Naive thymus-derived CD8-positive, alpha-beta T cell (primary cell): ENCODE results near the gene GSTT4. TPM values are rescaled to one million over a fixed set of nuclear protein-coding genes. Genes with fewer than 3 reads are reported as not detected.
A peak's percentile ranks its signal among the peaks of the same experiment; 100 is the strongest.

Experiments used
- ATAC-seq, 2 donors: fragments of 150-1000 bp; cut with Tn5 transposase in 1 of 2; sonication (Bioruptor Pico), chemical (Tn5 transposase) in 1 of 2; 1 replicate in 1 of 2; 2 replicates in 1 of 2; pipeline ENCODE4 v1.10.0; 2021; ENCODE audit warnings: mild to moderate bottlenecking in 2 of 2, moderate library complexity in 2 of 2
- POLR2A ChIA-PET: fragments of 350-600 bp; sonication (Branson Sonifier 250); formaldehyde crosslinking; loops from one replicate; lab custom pipeline; 2021; ENCODE audit warnings: antibody characterized with exemption; lab: Charles Lee
- DNase-seq, 10 donors: peaks; one replicate each; pipeline versions ENCODE4 v3.0.0 to v3.0.0-alpha.2; 2020 to 2022
- H3K27ac Mint-ChIP-seq, 10 donors: one replicate each; pipeline ENCODE4 v1.8.0; 2020 to 2022; ENCODE audit warnings: mild to moderate bottlenecking in 10 of 10, mixed read lengths in 10 of 10, moderate library complexity in 4 of 10, inconsistent platforms in 1 of 10
- H3K27me3 Mint-ChIP-seq, 5 donors: one replicate each; pipeline ENCODE4 v1.8.0; 2021 to 2022; ENCODE audit warnings: mixed read lengths in 5 of 5
- H3K36me3 Mint-ChIP-seq, 3 donors: one replicate each; pipeline ENCODE4 v1.8.0; 2020 to 2022; ENCODE audit warnings: mixed read lengths in 3 of 3, mild to moderate bottlenecking in 2 of 3, inconsistent platforms in 1 of 3
- H3K4me1 Mint-ChIP-seq, 4 donors: one replicate each; pipeline ENCODE4 v1.8.0; 2021 to 2022; ENCODE audit warnings: mixed read lengths in 4 of 4
- H3K4me3 Mint-ChIP-seq, 10 donors: one replicate each; pipeline ENCODE4 v1.8.0; 2020 to 2022; ENCODE audit warnings: mild to moderate bottlenecking in 10 of 10, mixed read lengths in 10 of 10, moderate library complexity in 6 of 10, inconsistent platforms in 1 of 10
- H3K9me3 Mint-ChIP-seq, 9 donors: one replicate each; pipeline ENCODE4 v1.8.0; 2020 to 2022; ENCODE audit warnings: mixed read lengths in 9 of 9, mild to moderate bottlenecking in 3 of 9, inconsistent platforms in 1 of 9, moderate library complexity in 1 of 9
- polyA plus RNA-seq, 3 donors: library from polyadenylated mRNA; unstranded; fragments of 300-500 nt; fragmentation: Illumina TruSeq; gene quantifications; one replicate each; pipeline ENCODE4 v1.2.3, GENCODE V29; 2021
- total RNA-seq, 8 experiments: library from RNA in 2 of 8; stranded (reverse) in 2 of 8; gene quantifications; one replicate each; pipeline ENCODE4 v1.2.3 and lab custom pipeline; 2021 to 2026

The GSTT4 gene
- total and polyA plus RNA-seq, 5 experiments from 2014 or later: not detected

GRCh38 chr22:24024354-24024753 is 19.1 kb upstream of the GSTT4 start:
- peaks cover 10 to 64% (median 49%) of the 10 kb centered on the region in 4 donors for H3K4me1 Mint-ChIP-seq
- DNase-seq (no peak), ATAC-seq (no peak)
- H3K27ac Mint-ChIP-seq: peak overlapping the region in 1 of 10 donors; percentile 80
- POLR2A ChIA-PET: no interaction called here
- no peaks in the 10 kb centered on the region for H3K27me3 Mint-ChIP-seq
- H3K9me3 Mint-ChIP-seq: peaks cover 0 to 2% (median 0%) of the 10 kb centered on the region in 9 donors
- peak overlapping the region in 1 of 10 donors; percentile 46 for H3K4me3 Mint-ChIP-seq
- H3K36me3 Mint-ChIP-seq: peaks cover 8 to 44% (median 20%) of the 10 kb centered on the region in 3 donors

GRCh38 chr22:24023204-24023789 is 18.0 kb upstream of the GSTT4 start:
- POLR2A ChIA-PET: interaction anchor here (0.7 kb wide), 1 partner anchor 18 kb away, joined by 4 read pairs; no protein-coding TSS in a partner anchor

GRCh38 chr22:24021304-24021703 is 16.1 kb upstream of the GSTT4 start:
- peaks cover 0 to 2% (median 0%) of the 10 kb centered on the region in 9 donors for H3K9me3 Mint-ChIP-seq
- POLR2A ChIA-PET: no interaction called here
- ATAC-seq: no peak
- H3K27me3 Mint-ChIP-seq: no peaks in the 10 kb centered on the region
- H3K4me1 Mint-ChIP-seq: peaks cover 6 to 57% (median 39%) of the 10 kb centered on the region in 4 donors
- H3K27ac Mint-ChIP-seq: peak overlapping the region in 1 of 10 donors; percentile 28
- H3K4me3 Mint-ChIP-seq: no peak overlapping the region
- no peak for DNase-seq
- peaks cover 16 to 50% (median 25%) of the 10 kb centered on the region in 3 donors for H3K36me3 Mint-ChIP-seq

More at GRCh38 chr22:24023204-24023789, 18.0 kb upstream of the GSTT4 start:
- H3K27ac Mint-ChIP-seq: peak overlapping the region in 4 of 10 donors; percentile 22 to 51 (median 38)
- peaks cover 8 to 48% (median 20%) of the 10 kb centered on the region in 3 donors for H3K36me3 Mint-ChIP-seq
- H3K4me3 Mint-ChIP-seq: peak overlapping the region in 1 of 10 donors; percentile 22
- peaks cover 0 to 2% (median 0%) of the 10 kb centered on the region in 9 donors for H3K9me3 Mint-ChIP-seq
- no peak for DNase-seq
- ATAC-seq: no peak
- H3K4me1 Mint-ChIP-seq: peaks cover 7 to 61% (median 45%) of the 10 kb centered on the region in 4 donors
- no peaks in the 10 kb centered on the region for H3K27me3 Mint-ChIP-seq

GRCh38 chr22:24016156-24016555 is 10.9 kb upstream of the GSTT4 start:
- Mint-ChIP-seq H3K4me3 (no peak overlapping the region), H3K27ac (peak overlapping the region in 1 of 10 donors; percentile 9), H3K36me3 (peaks cover 12 to 25% (median 13%) of the 10 kb centered on the region in 3 donors), H3K9me3 (peaks cover 0 to 2% (median 0%) of the 10 kb centered on the region in 9 donors), H3K4me1 (peaks cover 19 to 52% (median 43%) of the 10 kb centered on the region in 4 donors), H3K27me3 (peaks cover 0 to under 1% (median 0%) of the 10 kb centered on the region in 5 donors)
- ATAC-seq (no peak), DNase-seq (no peak)
- POLR2A ChIA-PET: interaction anchor here (1.0 kb wide), 1 partner anchor 23 kb away, joined by 3 read pairs; no protein-coding TSS in a partner anchor

GRCh38 chr22:24011735-24012068 is 6.4 kb upstream of the GSTT4 start:
- POLR2A ChIA-PET: interaction anchor here (1.3 to 7.1 kb wide), 7 partner anchors 14 to 144 kb away, joined by 3 to 99 read pairs (median 12); partner anchors contain the start of gene MIF
- Mint-ChIP-seq H3K27me3 (peaks cover 0 to 3% (median 0%) of the 10 kb centered on the region in 5 donors), H3K27ac (peak overlapping the region; percentile 70 to 100 (median 97)), H3K4me1 (peaks cover 23 to 44% (median 38%) of the 10 kb centered on the region in 4 donors), H3K36me3 (peaks cover 5 to 8% (median 8%) of the 10 kb centered on the region in 3 donors), H3K4me3 (peak overlapping the region; percentile 93 to 99 (median 96)), H3K9me3 (peaks cover 0 to 3% (median 0%) of the 10 kb centered on the region in 9 donors)
- DNase-seq: peak in 1 of 10 donors; percentile 12
- no peak for ATAC-seq

GRCh38 chr22:24010018-24010391 is 4.8 kb upstream of the GSTT4 start:
- DNase-seq (no peak), ATAC-seq (no peak)
- POLR2A ChIA-PET: interaction anchor here (1.1 to 7.1 kb wide), 6 partner anchors 23 to 259 kb away, joined by 4 to 99 read pairs (median 12); partner anchors contain the start of genes MIF and ZNF70
- peaks cover 23 to 44% (median 35%) of the 10 kb centered on the region in 4 donors for H3K4me1 Mint-ChIP-seq
- H3K9me3 Mint-ChIP-seq: peaks cover 0 to 3% (median 0%) of the 10 kb centered on the region in 9 donors
- H3K4me3 Mint-ChIP-seq: peak overlapping the region in 9 of 10 donors; percentile 3 to 73 (median 66)
- no peaks in the 10 kb centered on the region for H3K36me3 Mint-ChIP-seq
- H3K27ac Mint-ChIP-seq: peak overlapping the region in 9 of 10 donors; percentile 65 to 92 (median 80)
- H3K27me3 Mint-ChIP-seq: peaks cover 0 to 3% (median 0%) of the 10 kb centered on the region in 5 donors

- peak overlapping the region in 6 of 10 donors; percentile 31 to 67 (median 61) for H3K4me3 Mint-ChIP-seq
- no peak for DNase-seq
- peak overlapping the region in 9 of 10 donors; percentile 3 to 92 (median 78) for H3K27ac Mint-ChIP-seq
- H3K9me3 Mint-ChIP-seq: peaks cover 0 to 3% (median 0%) of the 10 kb centered on the region in 9 donors
- POLR2A ChIA-PET: interaction anchor here (2.2 to 7.1 kb wide), 4 partner anchors 23 to 115 kb away, joined by 12 to 99 read pairs (median 18); partner anchors contain the start of gene MIF
- H3K4me1 Mint-ChIP-seq: peaks cover 20 to 38% (median 31%) of the 10 kb centered on the region in 4 donors
- no peak for ATAC-seq
- no peaks in the 10 kb centered on the region for H3K36me3 Mint-ChIP-seq
- peaks cover 0 to 3% (median 0%) of the 10 kb centered on the region in 5 donors for H3K27me3 Mint-ChIP-seq
Observed at GRCh38 chr22:24009227-24010017, 4.2 kb upstream of the GSTT4 start.

- DNase-seq (no peak), ATAC-seq (no peak)
- Mint-ChIP-seq H3K9me3 (peaks cover 0 to 3% (median 0%) of the 10 kb centered on the region in 9 donors), H3K4me1 (peaks cover 15 to 30% (median 25%) of the 10 kb centered on the region in 4 donors), H3K36me3 (no peaks in the 10 kb centered on the region), H3K27ac (peak overlapping the region in 1 of 10 donors; percentile 54), H3K27me3 (peaks cover 0 to 3% (median 0%) of the 10 kb centered on the region in 5 donors), H3K4me3 (no peak overlapping the region)
- POLR2A ChIA-PET: interaction anchor here (7.1 kb wide), 1 partner anchor 29 kb away, joined by 99 read pairs; no protein-coding TSS in a partner anchor
Observed at GRCh38 chr22:24008381-24009226, 3.4 kb upstream of the GSTT4 start.

- Mint-ChIP-seq H3K4me3 (no peak overlapping the region), H3K9me3 (peaks cover 0 to 3% (median 0%) of the 10 kb centered on the region in 9 donors), H3K4me1 (peaks cover 13 to 25% (median 19%) of the 10 kb centered on the region in 4 donors), H3K27ac (no peak overlapping the region), H3K27me3 (peaks cover 0 to 3% (median 0%) of the 10 kb centered on the region in 5 donors), H3K36me3 (no peaks in the 10 kb centered on the region)
- DNase-seq: no peak
- POLR2A ChIA-PET: interaction anchor here (7.1 kb wide), 1 partner anchor 30 kb away, joined by 99 read pairs; no protein-coding TSS in a partner anchor
- ATAC-seq: no peak
Observed at GRCh38 chr22:24008022-24008283, 2.7 kb upstream of the GSTT4 start.

- peaks cover 0 to 3% (median 0%) of the 10 kb centered on the region in 9 donors for H3K9me3 Mint-ChIP-seq
- DNase-seq: no peak
- POLR2A ChIA-PET: interaction anchor here (1.4 to 7.1 kb wide), 2 partner anchors 30 to 31 kb away, joined by 7 to 99 read pairs; no protein-coding TSS in a partner anchor
- peaks cover 0 to 3% (median 0%) of the 10 kb centered on the region in 5 donors for H3K27me3 Mint-ChIP-seq
- H3K4me3 Mint-ChIP-seq: no peak overlapping the region
- peaks cover 13 to 22% (median 16%) of the 10 kb centered on the region in 4 donors for H3K4me1 Mint-ChIP-seq
- no peaks in the 10 kb centered on the region for H3K36me3 Mint-ChIP-seq
- ATAC-seq: no peak
- H3K27ac Mint-ChIP-seq: peak overlapping the region in 2 of 10 donors; percentile 27 to 36
Observed at GRCh38 chr22:24007253-24008021, 2.2 kb upstream of the GSTT4 start.

- no peaks in the 10 kb centered on the region for H3K36me3 Mint-ChIP-seq
- ATAC-seq (no peak), DNase-seq (no peak)
- peak overlapping the region in 1 of 10 donors; percentile 26 for H3K27ac Mint-ChIP-seq
- H3K27me3 Mint-ChIP-seq: peaks cover 0 to 4% (median 0%) of the 10 kb centered on the region in 5 donors
- peaks cover 0 to 3% (median 0%) of the 10 kb centered on the region in 9 donors for H3K9me3 Mint-ChIP-seq
- POLR2A ChIA-PET: interaction anchor here (1.4 kb wide), 1 partner anchor 32 kb away, joined by 7 read pairs; no protein-coding TSS in a partner anchor
- peaks cover 11 to 19% (median 12%) of the 10 kb centered on the region in 4 donors for H3K4me1 Mint-ChIP-seq
- no peak overlapping the region for H3K4me3 Mint-ChIP-seq
Observed at GRCh38 chr22:24006914-24007214, 1.6 kb upstream of the GSTT4 start.
